Stimulated activated CD4-positive, alpha-beta T cell treated with anti-CD3 and anti-CD28 coated beads, TNF-alpha, amount 100 ng/mL, for 1 hour (primary cell): ENCODE results near the gene ZNF407.
"Not testable (repeated sequence)": the region's sequence is repeated elsewhere in the genome, so short reads cannot be mapped to it uniquely, and the experiment has no call there.

ENCODE experiments used
- DNase-seq, 3 donors: peaks; one replicate each; pipeline ENCODE4 v3.0.0-alpha.2; 2020; ENCODE audit warnings: low read depth in 3 of 3, low spot score in 1 of 3

ZNF407 gene

DNA sequence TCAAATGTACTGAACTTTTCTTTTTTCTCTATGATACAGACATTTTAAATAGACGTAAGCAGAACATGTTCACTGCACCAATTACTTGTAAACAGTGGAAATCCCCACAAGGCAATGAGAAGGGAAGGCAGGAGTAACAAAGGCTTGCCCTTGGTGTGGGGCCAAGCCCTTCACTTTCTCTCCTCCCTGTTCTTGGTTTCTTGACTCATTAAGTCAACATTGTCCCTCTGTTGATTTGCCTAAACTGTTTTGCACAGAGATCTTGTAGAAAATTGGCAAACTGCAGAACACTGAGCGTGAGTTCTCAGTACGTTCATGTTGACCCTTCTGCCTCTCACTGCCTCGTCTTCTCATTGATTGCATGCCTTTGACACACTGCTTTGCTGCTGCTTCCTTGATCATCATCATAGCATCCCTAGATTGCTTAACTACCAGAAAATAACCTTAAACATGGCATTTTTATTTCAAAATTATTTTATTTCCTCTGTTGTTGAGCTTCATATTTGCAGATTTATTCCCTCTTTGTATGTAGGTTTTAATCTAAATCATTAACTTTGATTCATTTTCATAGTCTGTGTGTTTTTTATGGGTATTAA lies 353.6 kb downstream of the ZNF407 start:
- no peak for DNase-seq

DNA sequence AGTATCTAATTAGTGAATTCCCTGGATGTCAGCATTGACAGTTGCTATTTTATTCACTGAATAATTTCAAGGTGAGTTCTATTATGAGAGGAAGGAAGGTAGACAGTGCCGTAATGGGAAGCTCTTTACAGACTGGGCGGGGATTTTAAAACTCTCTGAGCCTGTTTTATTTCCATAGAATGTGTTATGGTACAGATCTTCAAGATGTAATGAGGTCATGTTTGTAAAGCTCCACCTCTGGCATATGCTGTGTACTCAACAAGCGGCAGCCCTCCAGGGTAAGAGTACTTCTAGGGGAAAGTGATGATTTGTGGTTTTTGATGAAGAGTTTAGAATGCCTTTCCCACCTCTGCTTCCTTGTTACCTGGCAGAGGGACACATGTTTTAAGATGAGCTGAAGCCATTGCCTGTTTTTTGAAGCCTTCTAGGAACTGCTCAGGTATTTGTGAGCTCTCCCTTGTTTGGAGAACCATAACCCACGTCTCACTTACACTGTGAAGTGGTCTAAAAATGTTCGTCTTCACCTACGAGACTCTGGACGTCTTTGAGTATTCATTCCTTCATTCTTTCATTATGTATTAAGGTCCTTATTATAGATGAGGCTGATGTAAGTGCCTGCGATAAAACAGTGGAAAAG lies 360.0 kb downstream of the ZNF407 start:
- no peak for DNase-seq

DNA sequence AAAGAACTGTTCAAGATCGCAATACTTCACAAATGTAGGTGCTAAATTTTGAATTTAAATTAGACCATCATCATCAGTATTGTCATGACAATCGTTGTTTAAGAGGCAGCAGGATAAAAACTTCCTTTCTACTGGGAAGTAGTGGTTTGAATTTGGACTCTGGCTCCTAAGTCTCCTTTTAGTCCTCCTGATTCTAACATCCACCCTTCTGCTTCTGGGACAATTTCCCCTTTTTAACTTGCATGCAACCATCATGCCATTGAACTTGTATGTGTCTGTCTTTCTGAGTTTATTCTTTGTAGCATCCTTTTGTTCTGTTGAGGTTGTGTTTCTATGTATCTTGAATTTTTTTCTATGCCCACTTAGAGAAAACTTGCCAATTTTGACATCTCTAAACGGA lies 361.5 kb downstream of the ZNF407 start:
- DNase-seq = no peak

DNA sequence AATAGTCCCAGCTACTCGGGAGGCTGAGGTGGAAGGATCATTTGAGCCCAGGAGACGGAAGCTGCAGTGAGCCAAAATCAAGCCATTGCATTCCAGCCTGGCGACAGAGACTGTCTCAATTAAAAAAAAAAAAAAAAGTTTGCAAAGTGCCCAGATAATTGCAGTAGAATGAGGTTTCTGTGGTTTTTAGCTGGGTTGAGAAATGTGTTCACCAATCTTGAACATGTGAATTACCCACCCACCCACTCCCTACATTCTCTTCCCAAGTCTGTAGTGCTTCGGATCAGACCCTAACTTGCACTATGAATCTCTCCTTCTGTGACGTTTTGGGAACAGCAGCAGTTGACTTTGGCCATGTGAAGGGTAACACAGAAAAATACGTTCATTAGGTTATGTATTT lies 363.9 kb downstream of the ZNF407 start:
- DNase-seq = no peak

DNA sequence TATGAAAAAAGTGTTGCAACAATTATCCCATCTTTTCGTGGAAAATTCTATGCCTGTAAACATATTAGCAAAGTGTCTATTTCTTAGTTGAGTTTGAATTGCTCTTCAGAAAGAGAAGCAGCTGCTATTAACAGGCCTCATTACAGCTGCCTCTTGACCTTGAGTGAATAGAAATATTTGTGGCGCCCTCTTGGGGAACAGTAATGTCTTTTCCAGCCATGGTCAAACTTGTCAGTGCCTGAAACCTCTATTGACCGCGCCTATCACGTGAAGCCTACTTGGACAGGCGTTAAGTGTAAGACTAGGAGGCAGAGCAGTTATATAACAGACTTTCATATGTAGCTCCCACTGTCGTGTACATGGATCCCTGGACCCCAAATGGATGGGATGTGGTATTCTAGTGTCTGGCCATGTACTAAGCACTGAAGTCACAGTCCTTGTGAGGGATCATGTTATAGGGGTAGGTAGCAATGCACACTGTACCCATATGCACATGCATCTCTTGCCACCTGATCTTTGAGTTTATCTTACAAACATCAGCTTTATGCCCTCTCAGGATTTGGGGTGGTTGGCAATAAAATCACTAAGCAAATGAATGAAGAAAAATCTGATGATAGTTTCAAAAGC lies 366.3 kb downstream of the ZNF407 start:
- no peak for DNase-seq

DNA sequence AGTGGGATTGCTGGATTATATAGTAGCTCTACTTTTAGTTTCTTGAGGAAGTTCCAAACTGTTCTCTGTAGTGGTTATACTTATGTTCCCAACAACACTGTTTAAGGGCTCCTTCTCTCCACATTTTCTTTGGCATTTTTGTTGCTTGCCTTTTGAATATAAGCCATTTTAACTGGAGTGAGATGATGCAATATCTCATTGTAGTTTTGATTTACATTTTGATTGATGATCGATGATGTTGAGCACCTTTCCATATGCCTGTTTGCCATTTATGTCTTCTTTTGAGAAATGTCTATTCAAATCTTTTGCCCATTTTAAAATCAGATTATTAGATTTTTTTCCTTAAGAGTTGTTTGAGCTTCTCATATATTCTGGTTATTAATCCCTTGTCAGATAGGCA lies 368.0 kb downstream of the ZNF407 start:
- no peak for DNase-seq

DNA sequence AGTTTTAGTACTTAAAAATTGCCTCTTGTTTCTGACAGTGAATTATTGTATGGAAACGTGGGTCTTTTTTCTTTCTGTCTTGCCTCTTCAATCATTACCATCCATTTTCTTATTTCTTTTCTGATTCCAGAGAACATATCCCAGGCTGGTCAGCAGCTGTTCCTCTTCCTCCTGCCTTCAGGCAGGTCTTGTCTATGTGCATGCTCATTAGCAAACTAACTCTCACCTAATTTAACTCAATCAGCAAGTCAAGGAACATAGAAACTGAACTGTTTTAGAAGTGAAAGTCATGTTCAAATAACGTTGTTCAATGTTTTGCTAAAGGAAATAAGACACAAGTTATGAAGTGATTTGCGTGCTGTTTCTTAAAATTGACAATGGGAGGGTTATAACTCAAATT lies 369.8 kb downstream of the ZNF407 start:
- DNase-seq = no peak

DNA sequence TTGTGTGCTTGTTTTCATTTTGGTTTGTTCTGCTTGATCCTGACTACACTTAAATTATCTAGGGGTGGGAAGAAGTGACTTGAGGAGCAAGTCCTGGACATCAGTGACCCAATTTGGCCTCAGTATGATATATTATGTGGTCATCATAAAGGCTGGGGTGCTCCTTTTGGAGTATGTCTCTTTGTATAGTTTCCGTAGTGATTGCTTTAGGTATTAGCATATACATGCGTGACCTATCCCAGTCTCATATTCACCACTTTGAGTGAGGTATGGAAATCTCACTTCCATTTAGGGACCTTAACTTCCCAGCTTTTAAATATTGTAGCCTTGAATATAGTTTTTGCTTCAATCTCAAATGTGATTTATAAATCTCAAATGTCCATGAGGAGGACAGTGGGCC lies 370.3 kb downstream of the ZNF407 start:
- no peak for DNase-seq

DNA sequence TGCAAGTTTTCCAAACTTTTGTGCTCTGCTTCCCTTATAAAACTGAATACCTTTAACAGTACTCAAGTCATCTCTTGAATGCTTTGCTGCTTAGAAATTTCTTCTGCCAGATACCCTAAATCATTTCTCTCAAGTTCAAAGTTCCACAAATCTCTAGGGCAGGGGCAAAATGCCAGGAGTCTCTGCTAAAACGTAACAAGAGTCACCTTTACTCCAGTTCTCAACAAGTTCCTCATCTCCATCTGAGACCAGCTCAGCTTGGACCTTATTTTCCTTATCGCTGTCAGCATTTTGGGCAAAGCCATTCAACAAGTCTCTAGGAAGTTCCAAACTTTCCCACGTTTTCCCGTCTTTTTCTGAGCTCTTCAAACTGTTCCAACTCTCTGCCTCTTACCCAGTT lies 373.7 kb downstream of the ZNF407 start:
- DNase-seq = not testable (repeated sequence)

DNA sequence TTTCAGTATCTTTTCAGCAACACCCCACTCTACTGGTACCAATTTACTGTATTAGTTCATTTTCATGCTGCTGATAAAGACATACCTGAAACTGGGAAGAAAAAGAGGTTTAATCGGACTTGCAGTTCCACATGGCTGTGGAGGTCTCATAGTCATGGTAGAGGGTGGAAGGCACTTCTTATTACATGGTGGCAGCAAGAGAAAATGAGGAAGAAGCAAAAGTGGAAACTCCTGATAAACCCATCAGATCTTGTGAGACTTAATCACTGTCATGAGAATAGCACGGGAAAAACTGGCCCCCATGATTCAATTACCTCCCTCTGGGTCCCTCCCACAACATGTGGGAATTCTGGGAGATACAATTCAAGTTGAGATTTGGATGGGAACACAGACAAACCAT lies 374.1 kb downstream of the ZNF407 start:
- DNase-seq = not testable (repeated sequence)

DNA sequence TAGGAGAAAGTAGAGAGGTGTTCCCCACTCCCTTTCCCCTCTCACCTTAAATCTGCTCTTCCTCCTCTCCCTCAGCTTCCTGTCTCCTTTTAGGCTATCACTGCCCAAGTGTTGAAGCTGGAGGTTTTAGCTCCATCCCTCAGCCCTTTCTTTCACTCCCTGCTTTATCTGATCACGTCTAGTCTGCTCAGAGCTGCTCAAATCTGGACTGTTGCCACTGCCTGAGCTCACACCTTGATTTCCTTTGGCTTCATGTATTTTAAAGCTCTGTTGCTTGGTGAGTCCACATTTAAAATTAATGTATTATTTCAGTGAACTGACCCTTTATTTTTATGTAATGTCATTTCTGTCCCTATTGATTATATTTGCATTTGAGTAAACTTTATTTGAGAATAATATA lies 374.7 kb downstream of the ZNF407 start:
- DNase-seq = no peak

DNA sequence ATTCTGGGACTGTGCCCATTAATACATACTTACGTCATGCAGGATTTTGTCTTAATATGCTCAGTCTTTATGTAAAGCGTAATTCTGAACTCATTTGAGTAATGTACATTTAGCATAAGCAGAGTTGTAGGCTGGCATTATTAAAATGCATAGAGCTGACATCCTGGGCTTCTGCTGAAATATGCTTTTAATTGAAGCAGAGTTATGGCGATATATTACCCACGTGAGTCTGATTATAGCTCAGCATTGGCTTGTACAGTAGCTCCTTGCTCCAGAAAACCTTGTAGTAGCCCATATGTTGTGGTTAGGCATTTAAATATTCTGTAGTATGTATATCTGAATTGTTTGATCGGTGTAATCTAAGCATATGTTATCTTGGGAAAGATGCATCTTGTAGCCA lies 377.3 kb downstream of the ZNF407 start:
- no peak for DNase-seq

DNA sequence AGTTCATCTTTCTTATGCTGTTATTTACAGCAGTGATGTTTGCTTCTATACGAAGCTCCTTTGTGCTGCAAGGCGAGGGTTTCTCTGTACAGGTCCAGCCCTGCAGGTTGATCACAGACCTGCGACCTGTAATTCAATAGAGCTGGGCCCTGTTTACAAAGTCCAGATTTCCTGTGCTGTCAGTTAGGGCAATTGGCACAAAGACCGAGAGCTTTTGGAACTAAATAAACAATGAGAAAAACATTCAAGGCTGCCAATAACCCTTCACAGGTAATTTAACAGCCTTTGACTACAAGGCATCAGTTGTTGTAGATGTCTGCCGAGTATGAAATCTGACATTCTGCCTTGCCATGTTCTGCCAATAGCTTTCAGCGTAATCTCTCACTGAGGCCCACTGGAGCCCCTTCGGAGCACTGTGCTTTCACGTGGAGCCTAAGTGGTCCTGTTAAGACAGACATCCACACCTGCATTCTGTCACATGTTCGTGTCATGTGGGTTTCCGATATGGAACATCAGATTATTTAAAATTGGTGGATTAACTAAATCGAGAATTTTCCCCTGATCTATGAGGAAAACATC lies 378.8 kb downstream of the ZNF407 start:
- no peak for DNase-seq

DNA sequence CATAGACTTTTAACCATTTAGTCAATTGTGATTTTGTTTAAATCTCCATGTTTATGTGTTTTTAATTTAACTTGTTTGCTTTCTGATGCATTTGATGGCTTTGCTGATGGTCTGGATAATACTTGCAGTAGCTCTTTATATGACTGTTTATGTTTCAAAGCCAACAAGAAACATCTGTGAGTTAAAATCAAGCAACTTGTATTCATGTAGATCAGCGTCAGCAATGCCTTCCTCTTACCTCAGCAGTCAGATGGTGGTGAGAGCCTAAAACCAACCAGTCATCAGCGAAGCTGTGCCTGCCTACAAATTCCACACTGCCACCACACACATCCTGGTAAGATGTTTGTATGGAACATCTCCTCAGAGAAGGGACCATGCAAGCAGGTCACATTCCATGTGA lies 379.4 kb downstream of the ZNF407 start:
- no peak for DNase-seq

DNA sequence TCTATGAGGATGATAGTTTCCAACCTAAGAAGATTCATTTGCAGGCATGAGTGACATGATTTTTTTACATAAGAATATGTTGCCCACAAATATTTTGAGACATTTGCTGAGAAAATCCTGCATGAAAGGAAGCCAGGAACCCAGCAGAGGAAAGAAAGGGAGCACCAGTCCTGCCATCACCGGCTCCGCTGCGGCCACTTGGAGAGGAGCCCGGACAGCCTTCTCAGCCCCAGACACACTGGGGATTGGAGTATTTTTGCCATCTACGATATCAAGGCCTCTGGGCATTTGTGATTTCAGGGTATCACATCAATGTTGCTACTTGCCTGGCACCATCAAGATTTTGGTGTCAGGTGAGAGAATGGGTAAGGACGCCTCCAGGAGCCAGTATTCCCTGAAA lies 383.0 kb downstream of the ZNF407 start:
- no peak for DNase-seq

DNA sequence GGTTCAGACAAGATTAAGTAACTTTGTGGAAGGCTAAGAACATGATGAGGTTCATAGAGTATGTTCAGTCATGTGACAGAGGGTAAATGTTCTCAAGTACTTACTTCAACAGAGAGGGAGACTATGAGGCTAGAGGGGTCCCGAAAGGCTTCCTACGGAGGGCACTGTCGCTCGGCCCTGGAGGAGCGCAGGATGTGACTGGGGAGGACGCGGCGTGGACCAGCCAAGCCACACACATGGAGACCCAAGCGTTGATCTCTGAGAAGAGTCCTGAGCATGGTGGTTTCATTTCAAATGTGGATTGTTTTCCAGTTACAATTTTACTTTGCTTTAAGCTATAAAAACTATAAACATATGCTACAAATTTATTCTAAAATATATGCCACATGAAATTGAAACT lies 383.8 kb downstream of the ZNF407 start:
- no peak for DNase-seq

DNA sequence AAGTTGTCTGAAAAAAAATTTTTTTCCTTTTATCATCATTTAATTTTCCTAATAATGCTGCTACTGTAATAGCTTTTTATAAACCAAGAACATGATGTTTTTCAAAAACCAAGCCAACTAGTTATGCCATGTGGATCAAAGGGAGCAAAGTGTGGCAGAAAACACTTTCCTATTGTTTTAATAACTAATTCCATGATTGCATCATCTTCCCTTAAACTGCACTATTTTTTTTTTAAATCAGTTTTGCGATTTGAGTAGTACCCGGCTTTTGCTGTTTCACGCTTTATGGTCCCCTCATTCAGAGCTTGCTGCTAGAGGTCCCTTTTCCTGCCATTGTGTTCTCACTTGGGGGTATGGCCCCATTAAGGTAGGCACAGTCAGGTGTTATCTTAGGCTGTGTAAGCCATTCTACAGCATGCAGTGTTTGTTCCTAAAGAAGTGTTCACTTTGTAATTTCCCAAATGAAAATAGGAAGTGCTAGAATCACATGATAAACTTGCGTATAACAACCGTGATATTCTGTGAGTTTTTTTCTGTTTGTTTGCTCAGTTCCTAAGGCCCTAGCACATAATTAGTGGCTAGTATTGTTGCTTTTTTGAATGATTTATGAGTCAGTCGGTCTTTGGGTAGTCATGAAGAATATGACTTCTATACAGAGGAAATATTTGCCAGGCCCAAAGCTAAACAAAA lies 385.4 kb downstream of the ZNF407 start:
- no peak for DNase-seq

DNA sequence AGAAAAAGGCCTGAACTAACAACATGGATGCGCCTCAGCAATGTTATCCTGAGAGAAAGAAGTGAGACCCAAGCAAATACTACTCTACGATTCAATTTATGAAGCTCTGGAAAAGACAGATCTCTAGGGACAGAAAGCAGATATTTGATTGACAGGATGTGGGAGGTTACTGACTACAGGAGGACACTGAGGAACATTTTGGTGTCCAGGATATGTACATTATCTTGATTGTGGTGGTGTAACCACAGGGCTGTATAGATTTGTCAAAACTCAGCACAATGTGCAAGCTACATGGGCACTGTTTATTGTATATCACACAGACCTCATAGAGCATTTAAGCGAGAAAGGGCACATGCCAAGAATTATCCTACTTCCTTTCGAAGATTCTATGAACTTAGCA lies 391.5 kb downstream of the ZNF407 start:
- no peak for DNase-seq

DNA sequence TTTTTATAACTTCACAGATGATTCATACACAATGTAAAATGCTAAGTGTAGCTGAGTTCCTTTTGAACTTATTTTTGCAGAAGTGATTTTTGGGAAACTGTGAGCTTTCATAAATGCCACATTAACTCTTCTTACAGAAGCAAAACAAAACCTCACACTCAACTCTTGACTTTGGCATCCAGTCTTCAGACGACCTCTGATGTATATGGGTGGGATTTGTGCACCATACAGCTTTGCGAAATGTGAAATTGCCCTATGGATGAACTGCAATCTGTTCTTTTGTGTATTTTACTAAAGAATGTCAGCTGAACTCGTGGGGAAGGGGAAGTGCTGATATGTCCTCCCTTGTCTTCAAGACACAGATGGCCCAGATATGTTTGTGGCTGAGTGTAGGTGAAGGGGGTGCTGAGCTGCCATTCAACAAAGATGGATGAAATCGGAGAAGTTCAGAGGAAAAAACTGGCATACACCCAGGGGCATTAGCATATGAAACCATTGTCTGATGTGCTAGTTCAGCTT lies 393.0 kb downstream of the ZNF407 start:
- DNase-seq = no peak

DNA sequence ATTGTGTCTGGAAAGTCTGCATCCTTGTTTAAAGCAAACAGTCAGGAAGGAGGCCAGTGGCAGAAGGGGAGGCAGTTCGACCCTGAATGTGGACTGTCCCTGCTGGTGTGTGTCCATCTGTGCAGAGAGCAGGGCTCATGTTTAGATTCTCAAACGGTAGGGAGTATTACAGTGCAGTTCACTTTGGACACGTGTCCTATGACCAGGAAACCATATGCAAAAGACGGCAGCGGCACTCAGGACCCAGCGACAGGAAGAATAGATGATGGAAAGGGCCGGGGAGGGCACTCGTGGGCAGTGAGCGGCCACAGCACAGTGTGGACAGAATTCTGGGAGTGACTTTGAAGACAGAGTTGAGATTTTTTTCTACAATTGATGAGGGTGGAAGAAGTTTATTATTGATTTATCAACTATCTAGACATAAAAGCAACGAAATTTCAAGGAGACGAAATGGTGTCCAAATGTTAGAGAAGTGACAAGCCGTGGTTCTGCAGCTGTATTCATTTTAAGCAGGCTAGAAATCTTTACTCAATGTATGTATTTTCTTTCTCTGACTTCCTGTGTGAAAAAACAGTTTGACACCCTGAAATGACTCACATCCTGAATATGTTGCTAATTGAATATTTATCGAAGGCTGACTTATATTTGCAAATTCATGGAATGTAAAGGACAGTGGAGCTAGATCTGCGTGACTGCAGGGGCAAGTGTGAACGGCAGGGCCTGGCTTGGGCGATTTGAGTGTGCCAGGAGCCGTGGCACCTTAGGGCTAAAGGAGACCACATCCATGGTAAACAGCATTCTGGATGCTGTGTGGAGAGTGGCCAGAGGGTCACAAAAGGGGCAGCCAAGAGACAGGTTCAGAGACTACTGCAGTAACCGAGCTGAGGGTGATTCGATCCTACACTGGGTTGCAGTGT lies 397.1 kb downstream of the ZNF407 start:
- no peak for DNase-seq

DNA sequence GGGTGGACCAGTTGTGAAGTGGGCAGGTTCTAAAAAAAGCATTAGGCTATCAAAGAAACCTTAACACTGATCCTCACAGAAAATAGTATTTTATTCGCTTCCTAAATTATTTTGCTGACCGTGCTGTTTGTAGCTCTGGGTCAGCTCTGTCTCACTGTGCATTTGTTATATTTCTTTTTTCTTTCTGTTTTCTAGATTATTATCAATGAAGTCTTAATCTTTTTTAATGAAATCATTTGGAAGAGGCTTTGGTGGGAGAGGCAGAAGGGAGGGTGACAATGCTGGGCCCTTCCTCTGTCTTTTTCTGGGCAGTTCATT lies 397.7 kb downstream of the ZNF407 start:
- DNase-seq = no peak
